A549 (cell line): ENCODE data around the gene KRTAP10-2. TPM values are rescaled to one million over a fixed set of nuclear protein-coding genes. Genes with fewer than 3 reads are reported as not detected.

Experiments used
- ATAC-seq, 2 experiments: fragments of 200-7000 bp in 1 of 2; fragments of >200 bp in 1 of 2; cut with Nextera tagmentation in 1 of 2; cut with Tn5 transposase in 1 of 2; 3 replicates each; pipeline versions ENCODE4 v1.8.0 to v1.9.1; 2018 to 2020; ENCODE audit warnings: mild to moderate bottlenecking in 1 of 2, moderate library complexity in 1 of 2
- CTCF ChIA-PET: fragments of 300-600 bp; sonication (Branson Sonifier 250); formaldehyde crosslinking; extraction: SDS; loops from one replicate; lab custom pipeline; 2021; ENCODE audit warnings: antibody characterized with exemption, inconsistent platforms; lab: Yijun Ruan, JAX
- POLR2A ChIA-PET: fragments of 350-600 bp; formaldehyde crosslinking; extraction: SDS; loops from one replicate; lab custom pipeline; 2021; ENCODE audit warnings: antibody characterized with exemption, inconsistent platforms; lab: Yijun Ruan, JAX
- DNase-seq, 2 experiments: peaks; one replicate each; pipeline versions ENCODE4 v3.0.0 to v3.0.0-alpha.2; 2011 to 2016; ENCODE audit warnings: low read depth in 1 of 2, low spot score in 1 of 2
- FAIRE-seq: peaks from 2 replicates; lab custom pipeline; 2011; peaks lifted over from hg19 to GRCh38; lab: Jason Lieb, UNC
- H3K27ac ChIP-seq, 2 experiments: fragments of >200 bp; sonication (Bioruptor Twin); formaldehyde crosslinking; 3 replicates each; pipeline ENCODE4 v1.5.1; 2016 to 2017
- H3K4me1 ChIP-seq: fragments of >200 bp; sonication (Bioruptor Twin); formaldehyde crosslinking; 3 replicates; pipeline ENCODE4 v1.6.1; 2016
- H3K4me2 ChIP-seq: fragments of >200 bp; sonication (Bioruptor Twin); formaldehyde crosslinking; 3 replicates; pipeline ENCODE4 v1.6.1; 2016
- H3K4me3 ChIP-seq: fragments of >200 bp; sonication (Bioruptor Twin); formaldehyde crosslinking; 3 replicates; pipeline ENCODE4 v1.5.1; 2016
- H3K9me3 ChIP-seq: fragments of >200 bp; sonication (Bioruptor Twin); formaldehyde crosslinking; 3 replicates; pipeline ENCODE4 v1.6.1; 2016
- CBX8 ChIP-seq: fragments of 200-600 bp; sonication (generic); IDR thresholded peaks from 2 replicates; pipeline ENCODE4 v1.6.1; 2016
- CHD4 ChIP-seq: fragments of 200-600 bp; sonication (generic); IDR thresholded peaks from 2 replicates; pipeline ENCODE4 v1.6.1; 2016; ENCODE audit warnings: antibody characterized with exemption, mild to moderate bottlenecking, borderline replicate concordance
- CTCF ChIP-seq: fragments of >200 bp; sonication (Bioruptor Twin); formaldehyde crosslinking; IDR thresholded peaks from 3 replicates; pipeline ENCODE4 v1.5.1; 2016
- GATA3 ChIP-seq: IDR thresholded peaks from 2 replicates; pipeline ENCODE4 v1.6.1; 2012; ENCODE audit warnings: borderline replicate concordance
- HDAC2 ChIP-seq: fragments of 200-600 bp; sonication (generic); IDR thresholded peaks from 2 replicates; pipeline ENCODE4 v1.6.1; 2016
- HES2 ChIP-seq: fragments of >200 bp; sonication (Bioruptor Twin); formaldehyde crosslinking; IDR thresholded peaks from 2 replicates; pipeline ENCODE4 v1.6.1; 2016
- HOXA7 ChIP-seq: fragments of 250-450 bp; sonication (Bioruptor Pico); IDR thresholded peaks from 2 replicates; pipeline ENCODE4 v1.5.0; 2020; ENCODE audit warnings: mild to moderate bottlenecking, moderate library complexity
- HOXB13 ChIP-seq: fragments of 250-450 bp; sonication (Bioruptor Pico); IDR thresholded peaks from 2 replicates; pipeline ENCODE4 v1.5.0; 2020; ENCODE audit warnings: low read depth, mild to moderate bottlenecking, moderate library complexity
- JUN ChIP-seq, 2 experiments: fragments of >200 bp; sonication (Bioruptor Twin); formaldehyde crosslinking; IDR thresholded peaks; 2 replicates in 1 of 2; 3 replicates in 1 of 2; pipeline ENCODE4 v1.6.1; 2016 to 2017
- JUNB ChIP-seq: fragments of >200 bp; sonication (Bioruptor Twin); formaldehyde crosslinking; IDR thresholded peaks from 2 replicates; pipeline ENCODE4 v1.6.1; 2016
- KDM1A ChIP-seq: fragments of 200-600 bp; sonication (generic); IDR thresholded peaks from 2 replicates; pipeline ENCODE4 v1.6.1; 2016; ENCODE audit warnings: low read depth, mild to moderate bottlenecking
- KDM5A ChIP-seq: fragments of 200-600 bp; sonication (generic); IDR thresholded peaks from 2 replicates; pipeline ENCODE4 v1.6.1; 2016; ENCODE audit warnings: antibody characterized with exemption, mild to moderate bottlenecking
- MAFK ChIP-seq: fragments of 450-650 bp; IDR thresholded peaks from 2 replicates; pipeline ENCODE4 v1.6.1; 2014; ENCODE audit not compliant: partially characterized antibody
- NR3C1 ChIP-seq: fragments of >200 bp; sonication (Bioruptor Twin); formaldehyde crosslinking; IDR thresholded peaks from 3 replicates; pipeline ENCODE4 v1.6.1; 2017
- PBX3 ChIP-seq: IDR thresholded peaks from 2 replicates; pipeline ENCODE4 v1.6.1; 2012
- PHF8 ChIP-seq: fragments of 200-600 bp; sonication (generic); IDR thresholded peaks from 2 replicates; pipeline ENCODE4 v1.6.1; 2016; ENCODE audit warnings: low read depth, mild to moderate bottlenecking, antibody characterized with exemption, moderate library complexity, borderline replicate concordance
- REST ChIP-seq: fragments of 200-600 bp; sonication (generic); IDR thresholded peaks from 2 replicates; pipeline ENCODE4 v1.6.1; 2016; ENCODE audit warnings: antibody characterized with exemption, mild to moderate bottlenecking, moderate library complexity
- WGBS: methylation state at CpG from one replicate; pipeline ENCODE4 v1.1.6; 2017; ENCODE audit errors: missing lambda C conversion rate; 5-methylcytosine and 5-hydroxymethylcytosine counted together
- polyA plus RNA-seq, 4 experiments: library from polyadenylated mRNA; depleted of rRNA in 3 of 4; stranded (reverse); fragments of >200 nt; fragmentation: RNase III in 1 of 4; extraction: RNeasy Plus Mini Kit Qiagen cat#74134 plus additional on column Dnase treatment in 1 of 4; gene quantifications; 2 replicates in 3 of 4; 3 replicates in 1 of 4; pipeline ENCODE4 v1.2.3, GENCODE V29; 2011 to 2017

The KRTAP10-2 gene
- polyA plus RNA-seq, 2 of the 4 experiments (the other 2 are of a cell fraction), result not detected

GRCh38 chr21:44537930-44538911 lies 13.1 kb downstream of the KRTAP10-2 start:
- Histone ChIP-seq H3K4me3 (no peak overlapping the region), H3K9me3 (peaks cover 14% of the 10 kb centered on the region; the same call in 2 of the 3 replicates), H3K27ac (no peak overlapping the region), H3K4me1 (no peaks in the 10 kb centered on the region), H3K4me2 (no peak overlapping the region)
- no peak for FAIRE-seq
- TF ChIP-seq MAFK (no peak), CTCF (no peak), HDAC2 (no peak), HOXB13 (CRISPR knock-in tag) (no peak), JUN (IDR thresholded peaks at IDR 0.05) (no peak), HOXA7 (CRISPR knock-in tag) (no peak), HES2 (no peak), GATA3 (no peak), CHD4 (no peak)
- ChIA-PET POLR2A (no interaction called here), CTCF (no interaction called here)
- ATAC-seq, result no peak
- WGBS, result 74% methylated on average over 10 of the region's 33 CpGs
- no peak for DNase-seq

GRCh38 chr21:44535963-44536362 lies 15.3 kb downstream of the KRTAP10-2 start:
- H3K27ac ChIP-seq, result no peak overlapping the region
- H3K4me3 ChIP-seq, result no peak overlapping the region
- ATAC-seq (no peak), DNase-seq (no peak), FAIRE-seq (no peak)
- H3K9me3 ChIP-seq, result no peaks in the 10 kb centered on the region
- no peak overlapping the region for H3K4me2 ChIP-seq
- 55% methylated on average over 6 of the region's 7 CpGs for WGBS
- no peaks in the 10 kb centered on the region for H3K4me1 ChIP-seq
- ChIA-PET CTCF (no interaction called here), POLR2A (no interaction called here)
- no peak for TF ChIP-seq PBX3
- no peak for TF ChIP-seq JUNB
- TF ChIP-seq MAFK, result no peak
- no peak for TF ChIP-seq KDM5A
- TF ChIP-seq PHF8, result no peak
- no peak for TF ChIP-seq REST
- no peak for TF ChIP-seq NR3C1
- no peak for TF ChIP-seq KDM1A
- no peak for TF ChIP-seq CBX8
